ENCODE data around the gene FAM151A.

FAM151A gene

GRCh38 chr1:54604051-54604450, 19.3 kb downstream of the FAM151A start:
- no peak for DNase-seq (ENCODE audit: low spot score)

GRCh38 chr1:54603241-54603640, 20.1 kb downstream of the FAM151A start:
- DNase-seq (ENCODE audit: low spot score) = no peak

- no peak for DNase-seq (ENCODE audit: low spot score)
Measured at GRCh38 chr1:54602554-54602953, 20.8 kb downstream of the FAM151A start.

GRCh38 chr1:54601730-54602129, 21.6 kb downstream of the FAM151A start:
- DNase-seq (ENCODE audit: low spot score) = no peak

- DNase-seq (ENCODE audit: low spot score) = no peak
Measured at GRCh38 chr1:54600947-54601721, 22.2 kb downstream of the FAM151A start.

- DNase-seq (ENCODE audit: low spot score) = no peak
Measured at GRCh38 chr1:54599211-54599823, 24.0 kb downstream of the FAM151A start.

GRCh38 chr1:54597455-54598030, 25.8 kb downstream of the FAM151A start:
- DNase-seq (ENCODE audit: low spot score) = no peak

GRCh38 chr1:54596756-54597155, 26.6 kb downstream of the FAM151A start:
- DNase-seq (ENCODE audit: low spot score) = no peak

- DNase-seq (ENCODE audit: low spot score) = no peak
Measured at GRCh38 chr1:54595956-54596498, 27.3 kb downstream of the FAM151A start.

GRCh38 chr1:54594463-54594862, 28.9 kb downstream of the FAM151A start:
- no peak for DNase-seq (ENCODE audit: low spot score)

GRCh38 chr1:54593571-54594160, 29.7 kb downstream of the FAM151A start:
- no peak for DNase-seq (ENCODE audit: low spot score)

- DNase-seq (ENCODE audit: low spot score) = no peak
Measured at GRCh38 chr1:54591127-54591756, 32.1 kb downstream of the FAM151A start.

- no peak for DNase-seq (ENCODE audit: low spot score)
Measured at GRCh38 chr1:54588377-54588776, 34.9 kb downstream of the FAM151A start.

- DNase-seq (ENCODE audit: low spot score) = no peak
Measured at GRCh38 chr1:54585181-54586066, 37.9 kb downstream of the FAM151A start.

GRCh38 chr1:54584575-54584974, 38.8 kb downstream of the FAM151A start:
- no peak for DNase-seq (ENCODE audit: low spot score)

GRCh38 chr1:54583871-54584270, 39.5 kb downstream of the FAM151A start:
- no peak for DNase-seq (ENCODE audit: low spot score)

- no peak for DNase-seq (ENCODE audit: low spot score)
Measured at GRCh38 chr1:54583307-54583686, 40.0 kb downstream of the FAM151A start.

GRCh38 chr1:54582566-54583306, 40.6 kb downstream of the FAM151A start:
- DNase-seq (ENCODE audit: low spot score) = peak; percentile 68

GRCh38 chr1:54581621-54582035, 41.7 kb downstream of the FAM151A start:
- DNase-seq (ENCODE audit: low spot score) = no peak

GRCh38 chr1:54580856-54581550, 42.3 kb downstream of the FAM151A start:
- DNase-seq (ENCODE audit: low spot score) = no peak
